Stimulated activated CD8-positive, alpha-beta memory T cell treated with anti-CD3 and anti-CD28 coated beads, Interleukin-7, amount 100 ng/mL, for 4 hours (primary cell): ENCODE results near the gene ZNF274.
"Not testable (repeated sequence)": the region's sequence is repeated elsewhere in the genome, so short reads cannot be mapped to it uniquely, and the experiment has no call there.

Source experiments
- DNase-seq, 2 donors: peaks; one replicate each; pipeline ENCODE4 v3.0.0-alpha.2; 2020; ENCODE audit warnings: low read depth in 2 of 2

Gene ZNF274

DNA sequence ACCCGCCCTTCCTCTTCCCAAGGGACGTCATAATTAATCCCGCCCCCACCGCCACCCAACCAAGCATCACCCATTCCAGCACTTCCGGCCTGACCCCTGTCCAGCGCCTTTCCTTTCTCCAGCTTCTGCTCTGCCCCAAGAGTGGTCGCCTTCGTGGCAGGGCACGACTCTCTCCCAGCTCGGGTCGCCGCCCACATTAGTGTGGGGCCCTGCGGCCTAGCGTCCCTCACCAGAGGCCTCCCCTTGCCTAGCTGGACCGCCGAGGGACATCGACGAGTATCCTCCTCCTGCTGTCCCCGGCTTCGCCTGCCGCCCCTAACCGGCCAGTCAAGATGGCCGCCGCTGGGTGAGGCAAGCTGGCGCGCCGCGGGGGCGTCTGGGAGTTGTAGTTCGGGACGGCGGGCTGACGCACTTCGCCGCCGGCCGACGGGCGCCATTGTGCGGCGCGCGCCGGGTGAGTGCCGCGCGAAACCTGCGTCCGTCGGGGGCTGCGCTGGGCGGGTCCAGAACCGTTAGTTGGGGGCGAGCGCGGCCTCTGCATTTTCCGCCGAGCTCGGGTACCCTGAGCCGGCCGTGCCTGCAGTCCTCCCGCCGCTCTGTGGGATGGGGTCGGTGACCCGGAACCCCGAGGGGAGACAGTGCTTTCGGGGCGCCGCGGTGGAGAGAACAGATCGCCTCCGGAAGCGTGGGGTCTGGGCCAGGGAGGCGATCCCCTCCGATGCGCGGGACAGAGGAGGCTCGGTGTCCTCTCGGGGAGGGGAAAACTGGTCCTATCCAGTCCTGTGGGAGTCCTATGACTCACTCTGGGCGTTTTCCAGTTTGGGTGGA, at the start of gene ZNF274:
TSS of gene ZNF274 (plus strand) at position 73 of the 828 bp plus-strand sequence. CDS start 905 bp downstream, outside the sequence.
- DNase-seq = peak; percentile 86 to 91

DNA sequence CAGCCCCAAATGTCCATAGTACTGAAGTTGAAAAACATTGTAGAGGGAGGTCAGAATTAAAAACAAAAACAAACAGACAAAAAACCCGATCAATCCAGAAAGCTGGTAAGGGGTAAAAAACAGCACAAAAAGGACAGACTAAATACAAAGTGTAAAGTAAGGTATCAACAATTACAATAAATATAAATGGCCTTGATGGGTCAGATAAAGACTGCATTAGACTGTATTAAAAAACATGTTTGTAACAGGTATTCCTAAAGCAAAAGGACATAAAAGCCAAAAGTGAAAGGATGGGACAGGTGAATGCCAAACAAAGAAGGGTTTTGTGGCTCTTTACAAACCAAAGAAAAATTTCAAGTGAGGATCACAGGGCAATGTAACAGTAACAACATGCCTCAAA, 48.6 kb upstream of the ZNF274 start:
- DNase-seq = no peak

DNA sequence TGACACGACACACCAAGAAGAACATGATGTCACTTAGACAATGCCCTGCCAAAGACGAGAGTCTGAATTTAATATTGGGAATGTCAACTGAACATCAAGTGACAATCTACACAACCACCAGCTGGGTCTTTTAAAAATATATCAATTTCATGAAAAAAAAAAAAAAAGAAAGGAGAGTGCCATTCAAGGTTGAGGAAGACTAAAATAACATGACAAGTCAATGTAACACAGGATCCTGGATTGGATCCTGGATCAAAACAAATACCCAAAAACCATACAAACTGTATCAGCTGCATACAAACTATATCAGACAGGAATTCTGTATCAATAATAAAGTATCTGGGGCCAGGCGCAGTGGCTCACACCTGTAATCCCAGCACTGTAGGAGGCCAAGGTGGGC, 37.0 kb upstream of the ZNF274 start:
- DNase-seq = no peak

DNA sequence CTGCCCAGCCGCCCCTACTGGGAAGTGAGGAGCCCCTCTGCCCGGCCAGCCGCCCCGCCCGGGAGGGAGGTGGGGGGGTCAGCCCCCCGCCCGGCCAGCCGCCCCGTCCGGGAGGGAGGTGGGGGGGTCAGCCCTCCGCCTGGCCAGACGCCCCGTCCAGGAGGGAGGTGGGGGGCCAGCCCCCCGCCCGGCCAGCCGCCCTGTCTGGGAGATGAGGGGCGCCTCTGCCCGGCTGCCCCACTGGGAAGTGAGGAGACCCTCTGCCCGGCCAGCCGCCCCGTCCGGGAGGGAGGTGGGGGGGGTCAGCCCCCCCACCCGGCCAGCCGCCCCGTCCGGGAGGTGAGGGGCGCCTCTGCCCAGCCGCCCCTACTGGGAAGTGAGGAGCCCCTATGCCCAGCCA, 35.4 kb upstream of the ZNF274 start:
- not testable (repeated sequence) for DNase-seq

DNA sequence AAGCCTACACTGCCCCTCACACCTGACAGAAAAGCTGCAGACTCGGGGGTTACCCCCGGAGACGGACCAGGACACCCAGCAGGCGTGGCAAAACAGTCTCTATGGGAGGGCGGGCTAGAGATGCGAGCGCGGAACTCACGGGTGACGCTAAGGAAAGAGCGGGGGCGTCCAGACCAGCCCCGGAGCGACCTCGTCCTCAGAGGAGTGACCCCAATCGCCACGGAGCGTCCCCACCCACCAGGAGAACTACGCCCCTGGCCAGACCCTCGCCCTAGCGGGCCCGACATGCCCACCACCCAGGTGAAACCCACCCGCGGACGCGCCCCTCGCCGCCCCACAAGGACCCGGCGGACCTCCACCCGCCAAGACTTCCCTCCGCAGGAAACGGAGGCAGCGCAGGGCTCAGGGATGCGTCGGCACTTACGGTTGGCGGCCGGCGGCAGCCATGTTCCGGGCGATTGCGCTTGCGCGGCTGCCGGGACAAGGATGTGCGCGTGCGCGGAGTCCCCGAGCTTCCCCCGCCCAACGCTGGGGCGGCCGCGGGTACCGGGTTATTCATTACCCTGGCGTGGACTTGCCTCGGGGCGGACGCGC, 32.4 kb upstream of the ZNF274 start, which contains the start of gene ZNF329:
TSS of gene ZNF329 (minus strand) at position 462 of the 594 bp plus-strand sequence. CDS start 21,286 bp downstream, outside the sequence.
- peak; percentile 78 to 86 for DNase-seq

DNA sequence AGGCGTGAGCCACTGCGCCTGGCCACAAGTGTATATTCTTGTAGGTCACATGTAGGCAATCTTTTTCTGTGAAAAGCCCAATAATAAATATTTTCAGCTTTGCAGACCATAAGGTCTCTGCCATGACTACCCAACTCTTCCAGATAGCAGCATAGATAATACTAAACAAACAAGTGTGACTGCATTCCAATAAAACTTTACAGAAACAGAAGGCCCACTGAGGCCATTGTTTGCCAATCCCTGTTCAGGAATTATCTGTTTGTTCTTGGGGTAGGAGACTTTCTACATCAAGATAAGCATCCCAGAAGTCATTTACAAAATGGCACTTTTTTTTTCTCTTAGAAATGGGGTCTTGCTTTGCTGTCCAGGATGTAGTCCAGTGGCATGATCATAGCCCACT, 29.5 kb upstream of the ZNF274 start:
- DNase-seq = no peak

DNA sequence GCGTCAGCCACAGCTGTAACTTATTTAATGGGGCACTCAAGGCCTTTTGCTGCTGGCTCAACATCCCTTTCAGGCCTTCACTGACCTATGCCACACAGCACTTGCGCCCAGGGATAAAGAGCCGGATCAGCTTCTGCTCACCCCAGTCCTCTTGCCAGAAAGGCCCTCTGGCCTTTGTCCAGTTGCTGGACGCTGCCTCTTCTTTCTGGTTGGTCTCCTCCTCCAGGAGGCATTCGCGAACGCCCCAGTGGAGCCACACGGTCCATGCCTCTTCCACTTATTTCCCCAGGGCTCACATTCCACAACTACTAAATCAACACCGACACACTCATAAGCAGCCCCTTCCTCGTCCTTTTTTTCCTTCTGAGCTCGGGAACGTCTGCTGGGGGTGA, 28.6 kb upstream of the ZNF274 start:
- no peak for DNase-seq

DNA sequence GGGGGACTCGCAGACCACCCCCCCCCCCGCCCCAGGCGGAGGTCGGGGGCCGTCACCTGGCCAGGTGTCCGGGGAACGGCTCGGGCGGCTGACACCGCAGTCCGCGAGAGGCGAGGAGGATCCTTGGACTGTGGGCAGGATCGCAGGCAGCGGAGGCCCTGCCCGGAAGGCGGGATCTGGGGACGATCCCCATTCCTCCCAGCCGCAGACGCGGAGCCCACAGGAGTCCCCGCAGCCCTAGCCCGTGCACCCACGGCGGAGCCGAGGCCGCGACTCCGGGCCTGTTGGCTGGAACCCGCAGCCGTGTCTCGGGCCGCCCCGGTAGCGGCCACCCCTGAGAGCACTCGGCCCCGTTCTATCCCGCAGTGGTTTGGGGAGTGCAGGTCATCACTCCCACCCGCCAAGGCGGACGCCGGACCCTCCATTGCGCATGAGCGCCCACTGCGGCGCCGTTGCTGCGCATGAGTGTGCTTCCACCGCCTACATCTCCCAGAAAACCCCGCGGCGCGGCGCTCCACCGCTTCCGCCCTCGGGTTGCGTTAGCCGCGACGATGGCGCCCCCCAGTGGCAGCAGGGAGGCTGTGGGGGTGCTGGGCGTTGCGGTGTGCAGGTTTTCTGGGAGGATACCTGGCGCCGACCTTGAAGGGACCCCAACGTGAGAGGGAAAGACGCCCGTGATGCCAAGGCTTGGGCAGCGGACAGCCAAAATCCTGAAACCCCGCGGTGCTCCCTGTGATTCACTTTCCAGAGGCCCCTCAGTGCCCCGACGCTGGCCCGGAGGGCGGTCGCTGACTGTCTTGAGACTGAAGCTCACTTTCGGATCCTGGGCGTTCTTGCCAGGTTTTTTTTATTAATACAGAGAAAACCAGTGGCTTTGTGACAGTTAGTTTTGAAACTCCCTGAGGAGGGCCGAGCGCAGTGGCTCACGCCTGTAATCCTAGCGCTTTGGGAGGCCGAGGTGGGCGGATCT, 27.9 kb upstream of the ZNF274 start:
- DNase-seq = peak; percentile 92 to 95

DNA sequence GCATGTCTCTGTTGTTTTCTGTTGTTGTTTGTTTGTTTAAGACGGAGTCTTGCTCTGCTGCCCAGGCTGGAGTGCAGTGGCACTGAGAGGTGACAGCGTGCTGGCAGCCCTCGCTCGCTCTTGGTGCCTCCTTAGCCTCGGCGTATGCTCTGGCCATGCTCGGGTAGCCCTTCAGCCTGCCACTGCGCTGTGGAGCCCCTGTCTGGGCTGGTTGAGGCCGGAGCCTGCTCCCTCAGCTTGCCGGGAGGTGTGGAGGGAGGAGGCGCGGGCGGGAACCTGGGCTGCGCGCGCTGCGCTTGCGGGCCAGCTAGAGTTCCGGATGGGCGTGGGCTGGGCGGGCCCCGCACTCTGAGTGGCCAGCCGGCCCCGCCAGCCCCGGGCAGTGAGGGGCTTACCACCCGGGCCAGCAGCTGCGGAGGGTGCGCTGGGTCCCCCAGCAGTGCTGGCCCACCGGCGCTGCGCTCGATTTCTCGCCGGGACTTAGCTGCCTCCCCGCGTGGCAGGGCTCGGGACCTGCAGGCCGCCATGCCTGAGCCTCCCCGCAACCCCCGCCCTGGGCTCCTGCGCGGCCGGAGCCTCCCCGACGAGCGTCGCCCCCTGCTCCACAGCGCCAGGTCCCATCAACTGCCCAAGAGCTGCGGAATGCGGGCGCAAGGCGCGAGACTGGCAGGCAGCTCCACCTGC, 25.7 kb upstream of the ZNF274 start:
- no peak for DNase-seq

DNA sequence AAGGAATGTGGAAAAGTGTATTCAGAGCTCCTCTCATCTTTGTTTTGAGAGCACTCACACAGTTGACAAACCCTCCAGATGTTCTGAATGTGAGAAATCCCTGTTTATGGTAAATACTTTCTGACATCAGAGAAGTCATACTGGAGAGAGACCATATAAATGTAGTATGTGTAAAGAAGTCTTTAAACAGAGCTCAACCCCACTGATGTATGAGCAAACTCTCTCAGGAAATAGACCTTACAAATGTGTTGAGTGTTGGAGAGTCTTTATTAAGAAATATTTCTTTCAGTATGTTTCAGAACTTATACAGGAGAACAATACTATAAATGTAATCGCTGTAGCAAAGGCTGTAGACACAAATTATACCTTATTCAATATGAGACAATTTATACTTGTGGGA, 16.6 kb upstream of the ZNF274 start:
- DNase-seq = no peak

DNA sequence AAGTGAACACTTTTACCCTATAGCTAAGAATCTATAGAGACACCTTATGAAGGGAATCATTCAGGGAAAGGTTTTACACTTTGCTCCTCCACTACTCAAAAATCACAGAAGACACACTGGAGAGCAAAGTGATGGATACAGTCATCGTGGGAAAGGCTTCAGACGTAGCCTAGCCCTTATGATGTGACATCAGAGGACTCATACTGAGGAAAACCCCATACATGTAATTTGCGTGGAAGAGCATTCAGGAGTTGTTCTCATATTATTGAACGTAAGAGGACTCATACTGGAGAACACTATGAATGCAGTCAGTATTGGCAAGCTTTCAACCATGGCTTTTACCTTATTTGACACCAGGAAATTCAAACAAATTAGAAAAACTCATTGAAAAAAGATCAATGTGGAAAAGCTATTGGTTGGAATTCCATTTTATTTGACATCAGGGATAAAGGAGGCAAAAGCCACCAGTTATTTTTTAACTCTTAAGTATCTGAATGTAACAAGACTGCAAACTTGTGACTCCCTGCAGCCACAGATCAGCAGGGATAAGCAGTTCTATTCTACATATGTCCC, 16.1 kb upstream of the ZNF274 start:
- DNase-seq = no peak

DNA sequence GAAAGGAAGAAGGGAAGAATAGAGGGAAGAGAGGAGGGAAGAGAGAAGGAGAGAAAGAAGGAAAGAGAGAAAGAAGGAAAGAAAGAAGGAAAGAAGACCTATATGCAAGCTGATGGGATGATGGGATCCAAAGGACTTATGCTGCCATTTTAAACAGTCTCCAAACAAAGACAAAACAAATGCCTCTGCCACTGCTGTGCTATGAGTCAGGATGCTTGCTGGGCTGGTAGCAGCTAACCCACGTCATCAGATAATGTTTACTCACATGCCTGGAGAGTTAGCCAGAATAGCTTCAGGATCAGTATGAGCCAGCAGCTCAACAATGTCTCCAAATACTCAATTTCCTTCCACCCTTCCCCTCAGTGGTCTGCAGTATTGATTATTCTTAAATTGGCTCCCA, 12.0 kb upstream of the ZNF274 start:
- no peak for DNase-seq

DNA sequence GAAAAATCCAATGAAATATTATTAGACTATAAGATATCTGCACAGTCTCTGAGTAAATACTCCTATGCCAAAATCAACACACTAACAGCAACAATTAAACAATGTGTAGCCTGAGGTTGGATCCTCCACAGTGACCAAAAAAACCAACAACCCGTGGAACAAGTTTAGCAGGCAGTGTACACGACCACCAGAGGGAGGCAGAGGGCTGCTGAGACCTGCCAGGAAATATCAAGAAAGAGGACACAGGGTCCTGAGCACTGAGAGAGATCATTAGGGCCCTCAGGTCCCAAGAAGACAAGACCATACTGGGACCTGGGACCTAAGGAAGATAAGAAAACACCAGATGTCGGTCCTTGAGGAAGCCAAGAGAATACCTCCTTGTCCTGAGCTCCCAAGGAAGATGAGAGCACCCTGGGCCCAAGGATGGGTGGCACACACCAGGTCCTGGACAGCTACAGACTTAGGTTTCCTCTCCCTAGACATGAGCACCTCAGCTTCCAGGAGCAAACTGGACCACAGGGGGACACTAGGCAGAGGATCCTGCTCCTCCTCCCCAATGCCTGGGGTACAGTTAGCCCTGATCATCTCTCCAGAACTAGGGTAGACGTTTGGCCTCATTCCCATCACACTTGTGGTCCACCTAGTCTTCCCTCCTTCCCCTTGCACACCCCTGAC, 822 bp upstream of the ZNF274 start:
- DNase-seq = peak; percentile 39 to 46

DNA sequence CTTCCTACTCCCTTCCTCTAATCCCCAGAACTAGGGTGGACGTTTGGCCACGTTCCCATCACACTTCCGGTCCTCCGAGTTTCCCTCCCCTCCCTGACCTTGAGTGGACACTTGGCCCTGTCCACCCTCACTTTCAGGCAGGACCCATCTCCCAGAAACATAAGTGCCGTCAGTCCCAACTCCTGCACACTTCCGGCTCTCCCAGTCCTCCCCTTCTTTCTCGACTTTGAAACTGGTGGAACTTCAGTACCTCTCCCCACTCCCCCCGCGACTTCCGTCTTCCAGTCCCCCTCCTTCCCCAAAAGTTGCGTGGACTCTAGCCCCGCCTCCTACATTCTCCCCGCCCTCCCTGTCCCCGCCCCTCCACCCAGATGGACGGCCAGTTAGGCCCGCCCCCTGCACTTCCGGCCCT, 278 bp upstream of the ZNF274 start:
- DNase-seq = peak; percentile 78 to 79

DNA sequence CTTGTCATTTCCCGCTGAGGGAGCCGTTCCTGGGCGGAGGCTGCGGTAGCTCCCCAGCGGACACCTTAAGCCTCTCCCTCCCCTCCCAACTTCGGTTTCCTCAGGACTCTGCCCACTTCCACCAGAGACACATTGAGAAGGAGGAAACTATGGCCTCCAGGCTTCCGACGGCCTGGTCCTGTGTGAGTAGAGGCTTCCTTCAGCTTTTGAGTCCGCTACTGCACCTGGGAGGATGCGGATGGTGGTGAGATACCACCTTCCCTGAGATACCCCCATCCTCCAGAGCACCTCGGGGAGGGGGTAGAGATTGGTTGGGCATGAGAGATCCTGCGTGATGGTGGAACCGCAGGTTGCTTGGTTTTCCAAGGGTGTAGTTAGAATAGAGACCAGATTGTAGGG, 955 bp downstream of the ZNF274 start:
- DNase-seq = no peak

DNA sequence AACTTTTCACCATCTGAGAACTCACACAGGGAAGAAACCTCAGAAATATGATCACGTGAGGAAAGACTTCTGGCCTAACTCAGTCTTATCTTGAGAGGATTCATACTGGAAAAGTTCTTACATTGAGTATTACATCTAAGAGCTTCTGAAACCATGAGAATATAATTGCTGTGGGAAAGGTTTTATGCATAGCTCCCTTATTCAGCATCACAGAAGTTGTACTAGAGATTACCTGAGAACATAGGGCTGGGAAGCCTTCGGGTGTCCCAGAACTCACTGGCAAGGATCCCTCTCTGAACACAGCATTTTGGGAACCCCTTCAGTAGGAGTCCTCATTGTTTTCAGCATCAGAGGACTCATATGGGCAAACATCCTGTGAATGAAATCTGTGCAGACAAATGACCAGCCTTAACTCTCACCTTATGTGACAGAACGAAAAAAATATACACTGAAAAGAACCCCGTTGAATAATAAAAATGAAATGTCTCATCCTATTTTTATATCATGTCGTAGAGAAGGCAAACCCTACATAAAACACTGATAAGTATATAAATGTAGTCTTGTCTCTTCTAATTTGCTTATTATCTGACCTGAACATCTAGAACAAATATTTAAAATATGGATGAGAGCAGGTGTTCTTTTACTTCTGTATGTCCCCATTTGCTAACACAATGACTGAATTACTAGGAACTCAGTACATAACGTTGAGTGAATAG, 14.2 kb downstream of the ZNF274 start:
- DNase-seq = no peak

DNA sequence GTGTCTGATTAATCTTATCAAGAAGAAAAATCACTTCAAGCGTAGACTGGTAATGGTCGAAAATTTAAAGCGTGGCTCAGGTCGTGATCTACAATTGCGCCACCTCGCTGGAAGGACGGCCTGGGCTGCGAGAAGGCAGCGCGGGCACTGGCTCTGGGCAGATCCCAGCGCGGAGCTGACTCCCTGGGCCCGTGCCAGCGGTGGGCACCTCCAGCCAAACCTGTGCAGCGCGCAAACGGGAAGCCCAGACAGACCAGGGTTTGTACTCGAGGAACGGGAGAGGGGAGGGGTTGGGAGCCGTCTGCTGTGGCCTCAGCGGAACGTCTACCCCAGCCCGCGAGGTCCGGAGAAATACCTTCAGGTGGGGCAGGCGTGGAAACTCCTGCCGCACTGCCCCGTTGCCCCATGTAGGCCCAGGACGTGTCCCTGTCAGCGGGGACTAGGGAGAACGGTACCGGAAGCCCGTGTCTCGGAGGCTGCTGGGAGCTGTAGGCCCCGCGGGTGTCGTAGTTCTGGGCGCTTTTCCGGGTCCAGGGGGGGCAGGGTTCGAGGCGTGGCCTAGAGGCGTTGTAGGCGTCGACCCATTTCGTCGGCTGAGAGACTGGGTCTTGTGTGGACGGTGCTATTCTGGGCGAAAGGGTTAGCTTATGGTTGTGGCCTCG, 21.1 kb downstream of the ZNF274 start:
- DNase-seq = no peak

DNA sequence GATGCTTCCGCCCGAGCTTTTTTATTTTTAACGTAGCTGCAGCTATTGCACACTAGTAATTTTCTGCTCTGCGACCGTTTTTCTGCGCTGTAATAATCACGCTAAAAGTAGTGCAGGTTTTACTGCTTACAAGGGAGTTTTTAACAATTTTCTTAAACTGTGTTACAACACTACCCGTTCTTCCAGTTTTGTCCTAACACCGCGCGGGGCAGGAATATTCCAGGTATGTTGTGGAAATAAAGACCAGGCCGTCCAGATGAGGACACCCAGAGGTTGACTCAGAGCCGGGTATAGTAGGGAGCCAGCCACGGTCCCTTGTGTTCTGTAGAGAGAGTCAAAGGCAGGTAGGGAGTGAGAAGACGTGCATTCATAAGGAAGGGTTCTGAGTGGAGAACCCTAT, 21.7 kb downstream of the ZNF274 start:
- DNase-seq = no peak

DNA sequence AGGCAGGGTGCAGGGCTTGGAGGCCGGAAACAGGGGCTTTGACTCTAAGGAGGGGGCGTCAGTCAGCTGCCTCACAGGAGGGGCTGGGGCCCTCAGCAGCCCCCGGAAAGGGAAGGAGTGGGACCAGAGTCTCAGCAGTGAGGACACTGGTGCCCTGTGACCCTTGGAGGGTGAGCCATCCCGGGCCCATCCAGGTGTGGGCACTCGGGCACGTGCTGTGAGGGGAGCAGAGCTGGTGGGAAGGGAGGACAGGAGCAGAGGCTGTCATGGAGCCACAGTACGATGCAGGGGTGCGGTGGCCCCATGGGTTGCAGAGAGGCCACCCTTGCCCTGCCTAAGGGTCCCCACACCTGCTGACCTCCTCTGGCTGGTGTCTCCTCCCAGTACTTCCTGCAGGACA, 26.7 kb downstream of the ZNF274 start:
- no peak for DNase-seq
